GDM1 (cell line): ENCODE results near the gene POU2AF2.
"Not testable (repeated sequence)": the region's sequence is repeated elsewhere in the genome, so short reads cannot be mapped to it uniquely, and the experiment has no call there.

Source experiments
- DNase-seq: peaks from one replicate; lab custom pipeline; 2025; lab: John Stamatoyannopoulos, UW

Gene POU2AF2, protein sequence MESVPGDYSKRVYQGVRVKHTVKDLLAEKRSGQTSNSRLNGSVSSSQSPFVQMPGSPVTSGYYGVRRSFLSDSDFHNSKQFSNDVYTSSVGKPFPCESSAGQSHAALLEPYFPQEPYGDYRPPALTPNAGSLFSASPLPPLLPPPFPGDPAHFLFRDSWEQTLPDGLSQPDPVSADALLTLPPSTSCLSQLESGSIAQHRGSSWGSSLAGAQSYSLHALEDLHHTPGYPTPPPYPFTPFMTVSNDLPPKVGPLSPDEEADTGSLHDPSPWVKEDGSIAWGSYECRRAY

DNA sequence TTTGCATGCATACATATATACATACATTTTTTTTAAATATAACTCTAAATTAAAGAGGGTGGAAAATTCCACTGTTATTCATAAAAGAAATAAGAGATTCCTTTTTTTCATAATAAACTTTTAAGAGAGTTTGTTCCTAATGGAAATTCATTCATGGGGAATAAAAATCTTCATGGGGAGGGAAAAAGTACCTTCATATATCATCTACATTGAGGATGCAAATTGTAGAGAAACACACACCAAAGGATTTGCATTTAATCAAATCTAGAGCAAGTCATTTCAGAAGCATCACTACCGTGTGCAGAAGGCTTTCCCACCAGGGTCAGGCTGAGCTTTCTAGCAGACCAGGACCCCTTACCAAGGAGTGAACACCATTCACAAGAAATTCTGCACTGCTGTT lies at the start of gene POU2AF2:
Gene POU2AF2, plus strand, starts transcription at position 301 of the 400 bp plus-strand sequence. CDS start 129 bp downstream, outside the sequence.
- DNase-seq: no peak

GRCh38 chr11:111200010-111200534 lies 45.5 kb upstream of the POU2AF2 start:
- no peak for DNase-seq

GRCh38 chr11:111204211-111204610 lies 41.3 kb upstream of the POU2AF2 start:
- no peak for DNase-seq

DNA sequence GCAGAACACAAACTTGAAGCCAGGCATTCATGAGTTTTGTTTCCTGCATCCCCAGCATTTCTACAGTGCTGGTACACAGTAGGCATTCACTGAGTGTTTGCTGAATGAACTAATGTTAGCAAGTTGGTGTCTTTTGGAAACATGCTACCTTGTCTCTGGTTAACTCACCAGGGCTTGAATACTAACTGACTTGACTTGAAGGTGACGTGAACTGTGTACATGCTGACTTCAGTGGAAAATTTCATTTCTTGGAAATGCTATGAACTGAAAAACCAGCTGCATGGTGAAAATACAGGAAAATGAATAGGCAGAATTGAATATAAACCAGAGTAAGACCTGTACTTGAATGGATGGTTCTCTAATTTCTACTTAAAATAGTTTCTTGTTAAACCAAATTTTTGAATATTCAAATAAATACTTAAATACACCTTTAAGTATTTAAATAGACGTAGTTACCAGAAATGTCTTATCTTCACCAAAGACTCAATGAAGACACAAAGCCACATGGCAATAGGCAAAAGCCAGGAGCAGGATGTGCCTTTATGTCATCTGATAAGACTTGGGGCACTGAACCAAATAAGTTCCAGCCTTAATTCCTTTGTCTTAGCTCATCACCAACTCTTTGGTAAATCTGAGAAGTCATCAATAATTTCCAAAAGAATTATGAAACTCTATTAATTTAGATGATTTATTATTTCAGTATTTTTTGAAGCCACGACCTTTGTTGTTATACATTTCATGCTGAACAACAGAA lies 39.7 kb upstream of the POU2AF2 start:
- no peak for DNase-seq

DNA sequence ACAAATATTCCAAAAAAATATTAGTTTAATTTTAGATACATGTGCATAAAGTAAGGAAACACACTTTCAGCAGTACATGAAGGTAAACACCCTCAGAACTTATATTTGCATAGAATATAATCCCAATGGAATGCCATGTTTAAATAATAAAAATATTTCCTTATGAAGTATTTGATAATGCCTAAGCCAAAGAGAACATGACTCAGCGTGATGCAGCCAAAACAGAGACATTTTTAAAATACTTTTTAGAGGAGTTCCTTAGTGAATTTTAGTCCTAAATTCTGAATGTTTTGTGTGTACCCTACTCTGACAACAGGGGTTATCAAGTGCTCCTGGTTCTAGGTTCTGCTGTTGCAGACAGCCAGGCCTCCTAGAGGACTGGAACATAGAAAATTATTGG lies 39.1 kb upstream of the POU2AF2 start:
- no peak for DNase-seq

DNA sequence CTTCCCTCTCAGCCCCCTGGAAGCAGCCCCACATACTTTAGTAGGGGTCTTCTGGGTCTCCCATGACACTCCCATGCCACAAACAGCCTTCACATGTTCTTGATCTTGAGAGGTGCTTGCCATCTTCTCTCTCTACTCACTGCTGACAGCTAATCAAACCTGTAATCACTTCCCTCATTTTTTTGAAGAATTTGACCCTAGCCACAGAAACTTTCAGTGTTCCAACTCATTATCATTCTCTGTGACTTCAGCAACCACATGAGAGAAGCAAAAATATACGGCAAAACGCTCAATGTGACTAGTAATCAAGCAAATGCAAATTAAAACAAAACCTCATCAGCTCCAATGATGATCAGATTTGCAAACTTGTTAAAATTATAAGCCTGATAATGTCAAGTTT lies 38.3 kb upstream of the POU2AF2 start:
- no peak for DNase-seq

- DNase-seq: no peak
These were observed 35.8 kb upstream of the POU2AF2 start for GRCh38 chr11:111209543-111210355.

GRCh38 chr11:111213256-111213655 lies 32.3 kb upstream of the POU2AF2 start:
- no peak for DNase-seq

- no peak for DNase-seq
These were observed 24.8 kb upstream of the POU2AF2 start for GRCh38 chr11:111220721-111221120.

- DNase-seq: no peak
These were observed 24.3 kb upstream of the POU2AF2 start for GRCh38 chr11:111221208-111221607.

GRCh38 chr11:111221936-111222335 lies 23.6 kb upstream of the POU2AF2 start:
- DNase-seq: not testable (repeated sequence)

GRCh38 chr11:111222821-111223455 lies 22.6 kb upstream of the POU2AF2 start:
- peak; percentile 26 for DNase-seq

- no peak for DNase-seq
These were observed 19.6 kb upstream of the POU2AF2 start for GRCh38 chr11:111225881-111226280.

DNA sequence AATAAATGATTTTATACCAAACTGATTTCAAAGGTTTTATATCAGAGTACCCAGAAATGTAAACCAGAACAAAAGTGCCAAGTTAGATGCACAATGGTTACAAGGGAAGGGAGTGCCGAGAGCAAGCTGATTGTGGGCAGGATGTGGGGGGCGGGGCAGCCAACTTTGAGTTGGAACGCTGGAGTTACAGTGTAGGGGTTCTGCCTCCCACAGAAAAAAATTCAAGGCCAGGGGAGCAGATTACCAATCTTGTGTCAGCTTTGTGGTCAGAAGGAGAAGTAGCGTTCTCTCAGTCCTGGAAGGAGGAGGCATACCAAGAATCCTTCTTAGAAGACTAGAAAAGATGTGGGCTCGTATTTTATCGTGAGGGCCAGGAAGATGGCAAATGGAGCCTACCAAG lies 15.9 kb upstream of the POU2AF2 start:
- peak; percentile 1 for DNase-seq

DNA sequence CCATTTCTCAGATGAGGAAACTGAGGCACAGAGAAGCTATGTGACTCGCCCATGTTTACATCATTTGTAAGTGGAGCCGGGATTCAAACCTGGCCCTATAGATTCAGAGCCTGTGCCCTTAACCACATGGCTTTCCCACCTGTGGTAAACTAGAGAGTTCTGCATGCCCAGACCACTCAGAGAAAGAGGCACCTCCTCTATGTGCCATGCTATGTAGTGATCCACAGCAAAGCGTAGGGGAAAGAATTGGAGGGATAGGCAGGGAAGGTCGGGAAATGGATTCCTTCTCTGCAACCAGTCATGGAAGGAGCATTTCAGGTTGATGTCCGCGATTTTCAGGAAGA lies 15.4 kb upstream of the POU2AF2 start:
- DNase-seq: no peak

GRCh38 chr11:111231836-111232235 lies 13.7 kb upstream of the POU2AF2 start:
- DNase-seq: no peak

DNA sequence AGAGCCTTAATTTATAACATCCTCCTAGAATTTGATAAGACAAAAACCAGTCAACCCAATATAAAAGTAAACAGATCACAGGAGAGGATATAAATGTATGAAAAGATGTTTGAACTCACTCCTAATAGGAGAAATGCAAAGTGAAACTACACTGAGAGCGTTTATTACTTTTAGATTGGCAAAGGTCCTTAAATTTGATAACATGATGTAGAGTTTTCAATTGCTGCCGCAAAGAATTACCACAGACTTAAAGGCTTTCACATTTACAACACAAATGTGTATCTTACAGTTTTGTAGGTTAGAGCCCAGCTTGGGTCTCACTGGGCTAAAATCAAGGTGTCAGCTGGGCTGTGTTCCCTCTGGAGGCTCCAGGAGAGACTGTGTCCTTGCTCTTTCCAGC lies 9.1 kb upstream of the POU2AF2 start:
- no peak for DNase-seq

- DNase-seq: no peak
These were observed 7.6 kb upstream of the POU2AF2 start for GRCh38 chr11:111237926-111238325.

GRCh38 chr11:111246956-111247355 lies 1.4 kb downstream of the POU2AF2 start:
- DNase-seq: no peak

DNA sequence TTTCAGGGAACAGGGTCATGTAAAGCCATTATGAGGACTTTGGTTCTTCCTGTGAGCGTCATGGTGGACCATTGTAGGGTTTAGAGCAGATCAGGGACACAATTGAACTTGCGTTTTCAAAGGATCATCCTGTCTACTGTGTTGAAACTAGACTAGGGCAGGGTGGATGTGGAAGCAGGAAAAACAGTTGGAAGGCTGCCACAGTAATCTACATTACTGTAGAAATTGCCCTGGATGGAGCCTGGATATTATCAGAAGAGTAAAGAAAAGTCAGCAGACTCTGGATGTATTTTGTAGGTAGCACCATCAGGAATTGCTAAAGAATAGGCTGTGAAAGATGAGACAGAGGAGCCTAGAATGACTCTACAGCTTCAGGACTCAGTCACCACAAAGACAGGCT lies 5.4 kb downstream of the POU2AF2 start:
- no peak for DNase-seq

GRCh38 chr11:111253131-111253530 lies 7.6 kb downstream of the POU2AF2 start:
- no peak for DNase-seq

DNA sequence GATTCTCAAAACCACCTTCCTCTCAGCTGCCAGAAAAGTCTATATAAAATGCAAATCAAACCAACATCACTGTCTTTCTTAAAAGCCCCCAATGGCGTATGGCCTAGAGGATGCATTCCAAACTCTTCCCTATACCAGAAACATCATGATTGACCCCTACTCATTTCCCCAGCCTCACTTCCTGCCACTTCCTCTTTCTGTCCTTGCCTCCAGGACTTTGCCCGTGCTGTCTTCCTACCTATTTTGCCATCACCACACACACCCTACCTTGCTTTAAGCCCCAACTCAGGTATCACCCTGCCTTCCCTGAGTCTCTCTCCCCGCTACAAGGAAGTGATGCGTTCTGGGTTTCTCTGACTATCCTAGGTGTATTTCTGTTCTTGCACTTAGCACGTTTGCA lies 8.1 kb downstream of the POU2AF2 start:
- DNase-seq: no peak
